ENCODE measurements around the gene CYB5R4.
A peak's percentile ranks its signal among the peaks of the same experiment; 100 is the strongest.

CYB5R4 gene

DNA sequence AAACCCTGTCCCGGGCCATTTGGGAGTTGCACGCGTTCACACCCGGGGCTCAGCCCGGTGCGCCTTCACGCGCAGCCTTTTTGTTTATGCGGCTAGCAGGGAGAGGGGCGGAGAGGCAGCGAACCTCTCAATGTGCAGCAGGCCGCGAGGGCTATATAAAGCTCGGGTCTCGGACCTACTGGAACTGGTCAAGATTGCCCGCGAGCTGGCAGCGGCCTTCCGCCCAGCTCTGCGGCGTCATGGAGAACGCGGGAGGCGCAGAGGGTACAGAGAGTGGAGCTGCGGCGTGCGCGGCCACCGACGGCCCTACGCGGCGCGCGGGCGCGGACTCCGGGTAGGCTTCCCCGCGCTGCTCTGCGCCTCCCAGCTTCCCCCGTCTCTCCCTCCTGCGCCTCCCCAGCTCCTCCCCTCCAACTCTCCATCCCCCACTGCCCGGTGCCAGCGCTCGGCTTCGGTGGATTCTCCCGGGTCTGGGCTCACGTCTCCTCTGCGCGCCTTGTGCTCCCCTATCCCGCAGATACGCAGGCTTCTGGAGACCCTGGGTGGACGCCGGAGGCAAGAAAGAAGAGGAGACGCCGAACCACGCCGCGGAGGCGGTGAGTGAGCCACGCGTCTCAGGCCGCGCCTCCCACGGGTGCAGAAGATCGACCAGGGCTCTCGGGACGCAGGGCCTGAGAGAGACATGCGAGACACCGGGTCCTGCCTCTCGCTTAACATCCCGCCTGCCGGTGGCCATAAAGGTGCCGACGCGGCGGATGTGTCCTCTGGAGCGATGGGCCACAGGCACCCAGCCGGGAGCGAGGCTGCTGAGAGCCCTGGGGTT is 6.1 kb upstream of the CYB5R4 start, which contains the start of gene RIPPLY2:
RIPPLY2 (plus strand) TSS at position 183 of the 823 bp plus-strand sequence; CDS start at position 240, 57 bp downstream.
- Mint-ChIP-seq H3K9me3 (no peaks in the 10 kb centered on the region), H3K36me3 (ENCODE audit: low read depth) (no peaks in the 10 kb centered on the region), H3K4me1 (ENCODE audit: low read depth) (peaks cover 11% of the 10 kb centered on the region), H3K27me3 (peaks cover 76% of the 10 kb centered on the region), H3K4me3 (peak within 1 kb of the TSS; percentile 71), H3K27ac (no peak within 1 kb of the TSS)

DNA sequence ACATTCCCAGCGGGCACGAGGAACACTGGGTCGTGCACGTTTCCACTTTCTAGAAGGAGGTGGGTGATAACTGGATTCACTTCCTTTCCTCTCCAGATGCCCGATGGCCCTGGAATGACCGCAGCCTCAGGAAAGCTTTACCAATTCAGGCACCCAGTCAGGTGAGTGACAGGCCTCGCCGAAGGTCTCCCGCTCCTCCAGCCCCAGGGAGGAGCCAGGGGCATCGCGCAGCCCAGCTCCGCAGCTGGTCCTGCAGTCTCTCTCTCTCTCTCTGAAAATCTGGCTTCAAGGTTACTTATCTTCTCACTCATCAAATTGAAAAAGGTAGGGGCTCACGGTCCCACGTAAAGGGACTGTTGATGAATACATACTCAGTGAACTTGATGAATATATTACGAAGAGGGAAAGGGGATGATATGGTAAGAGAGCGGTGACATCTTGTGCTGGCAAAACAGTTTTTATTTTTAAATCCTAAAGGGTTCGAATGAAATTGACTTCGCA is 5.4 kb upstream of the CYB5R4 start:
- Mint-ChIP-seq H3K4me3 (peak overlapping the region; percentile 71), H3K4me1 (ENCODE audit: low read depth) (peaks cover 18% of the 10 kb centered on the region), H3K36me3 (ENCODE audit: low read depth) (no peaks in the 10 kb centered on the region), H3K27ac (no peak overlapping the region), H3K9me3 (no peaks in the 10 kb centered on the region), H3K27me3 (peaks cover 69% of the 10 kb centered on the region)

GRCh38 chr6:83854766-83855165 is 4.7 kb upstream of the CYB5R4 start:
- H3K27me3 Mint-ChIP-seq: peaks cover 62% of the 10 kb centered on the region
- no peak overlapping the region for H3K4me3 Mint-ChIP-seq
- no peaks in the 10 kb centered on the region for H3K36me3 Mint-ChIP-seq (ENCODE audit: low read depth)
- no peaks in the 10 kb centered on the region for H3K9me3 Mint-ChIP-seq
- peaks cover 21% of the 10 kb centered on the region for H3K4me1 Mint-ChIP-seq (ENCODE audit: low read depth)
- H3K27ac Mint-ChIP-seq: no peak overlapping the region

DNA sequence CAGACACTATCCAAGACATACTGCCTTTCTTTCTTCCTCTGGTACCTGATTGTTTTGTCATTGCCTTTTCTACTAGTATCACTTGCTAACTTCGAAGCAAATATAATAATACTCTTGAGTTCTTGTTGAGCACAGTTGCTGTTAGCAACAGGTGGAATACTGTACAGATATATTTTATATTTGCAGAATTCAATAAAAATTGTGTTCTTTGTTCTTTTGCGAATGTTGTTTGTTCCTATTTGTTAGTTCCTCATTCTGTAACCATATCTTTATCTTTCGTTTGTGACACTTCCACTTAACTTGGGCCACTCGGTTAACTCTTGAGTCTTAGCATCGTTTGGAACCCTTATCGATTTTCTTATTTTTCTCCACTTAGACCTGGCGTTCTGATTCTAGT is 868 bp downstream of the CYB5R4 start:
- Mint-ChIP-seq H3K9me3 (no peaks in the 10 kb centered on the region), H3K4me1 (ENCODE audit: low read depth) (peaks cover 44% of the 10 kb centered on the region), H3K27ac (peak overlapping the region; percentile 65), H3K27me3 (peaks cover 11% of the 10 kb centered on the region), H3K4me3 (peak overlapping the region; percentile 97), H3K36me3 (ENCODE audit: low read depth) (peaks cover 14% of the 10 kb centered on the region)

DNA sequence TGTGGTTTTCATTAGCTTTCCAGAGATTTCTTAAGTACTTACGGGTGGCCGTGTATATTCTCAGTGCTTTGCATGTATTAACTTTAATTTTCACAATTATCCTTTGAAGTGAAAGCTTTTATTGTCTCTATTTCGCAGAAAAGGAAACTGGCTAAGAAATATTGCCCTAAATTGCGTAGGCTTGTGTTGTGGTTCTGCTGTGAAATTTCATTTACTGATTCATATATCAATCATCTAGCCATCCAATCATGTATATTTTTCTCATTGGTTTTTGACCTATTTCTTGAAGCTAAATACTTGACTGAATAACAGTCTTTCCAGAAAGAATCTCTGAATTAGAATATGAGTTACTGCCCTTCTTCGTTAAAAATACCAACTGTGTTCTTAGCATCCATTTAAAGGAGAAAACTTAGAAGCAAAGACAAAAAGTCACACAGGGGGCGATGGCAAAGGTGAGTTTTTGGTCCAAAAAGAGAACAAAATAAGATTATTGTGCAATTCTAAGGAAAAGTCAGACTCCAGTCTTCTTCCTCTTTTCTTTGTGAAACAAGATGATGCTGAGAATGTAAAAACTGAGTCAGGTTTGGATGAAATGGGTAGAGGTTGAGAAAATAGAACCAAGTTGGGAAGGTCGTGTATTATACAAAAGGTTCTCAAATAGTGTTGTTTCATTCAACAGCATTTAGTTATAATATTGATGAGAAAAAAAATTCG is 1.4 kb downstream of the CYB5R4 start:
- Mint-ChIP-seq H3K4me3 (peak overlapping the region; percentile 97), H3K27ac (no peak overlapping the region), H3K9me3 (no peaks in the 10 kb centered on the region), H3K27me3 (peaks cover 5% of the 10 kb centered on the region), H3K4me1 (ENCODE audit: low read depth) (peaks cover 44% of the 10 kb centered on the region), H3K36me3 (ENCODE audit: low read depth) (peaks cover 20% of the 10 kb centered on the region)

DNA sequence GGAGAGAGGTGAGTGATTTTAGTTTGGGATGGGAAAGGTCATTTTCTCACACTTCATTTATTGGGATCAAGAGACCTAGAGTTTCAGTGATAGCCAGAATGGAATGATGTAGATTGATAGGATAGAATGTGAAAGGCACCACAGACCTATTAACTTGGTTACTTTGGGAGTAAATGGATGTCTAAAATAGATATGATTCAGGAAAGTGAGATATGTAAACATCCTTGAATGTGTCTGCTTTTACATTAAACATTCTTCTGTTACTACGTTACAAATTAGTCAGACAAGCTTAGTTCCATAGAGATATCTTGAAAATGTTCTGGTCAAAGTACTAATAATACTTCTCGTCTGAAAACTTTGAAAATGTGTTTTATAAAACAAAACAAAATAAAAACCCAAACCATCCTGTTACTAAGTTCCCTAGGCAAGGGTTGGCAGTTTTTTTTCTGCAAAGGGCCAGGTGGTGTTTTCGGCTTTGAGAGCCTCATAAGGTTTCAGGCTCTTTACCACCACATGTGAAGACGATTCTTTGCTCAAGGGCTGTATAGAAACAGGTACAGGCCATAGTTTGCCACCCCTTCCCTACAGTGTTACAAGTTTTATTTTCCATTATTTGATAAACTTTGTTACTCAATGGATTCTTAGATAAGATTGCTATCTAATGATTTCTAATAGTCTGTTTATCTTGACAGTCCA is 3.4 kb downstream of the CYB5R4 start:
- Mint-ChIP-seq H3K4me3 (no peak overlapping the region), H3K9me3 (peaks cover 7% of the 10 kb centered on the region), H3K27ac (no peak overlapping the region), H3K4me1 (ENCODE audit: low read depth) (peaks cover 44% of the 10 kb centered on the region), H3K27me3 (no peaks in the 10 kb centered on the region), H3K36me3 (ENCODE audit: low read depth) (peaks cover 36% of the 10 kb centered on the region)

DNA sequence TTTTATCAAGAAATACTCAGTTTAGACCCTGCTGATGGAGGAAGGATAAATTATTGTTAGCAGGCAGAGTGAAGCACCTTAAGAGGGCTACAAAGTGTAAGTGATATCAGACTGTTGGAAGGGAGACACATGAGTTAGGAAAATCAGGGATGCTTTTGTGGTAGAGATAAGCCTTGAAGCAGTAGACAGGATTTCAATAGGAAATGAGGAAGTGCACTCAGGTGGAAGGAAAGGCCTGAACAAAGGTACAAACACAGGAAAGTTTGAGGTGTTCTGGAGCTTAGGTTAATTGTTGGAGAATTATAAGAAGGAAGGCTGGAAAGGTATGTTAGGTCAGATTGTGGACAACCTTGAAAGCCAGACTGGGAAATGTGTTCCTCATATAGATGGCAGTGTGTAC is 7.6 kb downstream of the CYB5R4 start:
- Mint-ChIP-seq H3K36me3 (ENCODE audit: low read depth) (peaks cover 57% of the 10 kb centered on the region), H3K27me3 (no peaks in the 10 kb centered on the region), H3K4me3 (no peak overlapping the region), H3K9me3 (peaks cover 7% of the 10 kb centered on the region), H3K27ac (no peak overlapping the region), H3K4me1 (ENCODE audit: low read depth) (peaks cover 27% of the 10 kb centered on the region)

- H3K4me1 Mint-ChIP-seq (ENCODE audit: low read depth): peaks cover 27% of the 10 kb centered on the region
- no peak overlapping the region for H3K27ac Mint-ChIP-seq
- H3K4me3 Mint-ChIP-seq: no peak overlapping the region
- H3K27me3 Mint-ChIP-seq: no peaks in the 10 kb centered on the region
- peaks cover 57% of the 10 kb centered on the region for H3K36me3 Mint-ChIP-seq (ENCODE audit: low read depth)
- peaks cover 7% of the 10 kb centered on the region for H3K9me3 Mint-ChIP-seq
These were observed 8.2 kb downstream of the CYB5R4 start for GRCh38 chr6:83867527-83868161.

- peaks cover 7% of the 10 kb centered on the region for H3K9me3 Mint-ChIP-seq
- no peak overlapping the region for H3K27ac Mint-ChIP-seq
- peaks cover 30% of the 10 kb centered on the region for H3K4me1 Mint-ChIP-seq (ENCODE audit: low read depth)
- peaks cover 59% of the 10 kb centered on the region for H3K36me3 Mint-ChIP-seq (ENCODE audit: low read depth)
- no peaks in the 10 kb centered on the region for H3K27me3 Mint-ChIP-seq
- no peak overlapping the region for H3K4me3 Mint-ChIP-seq
These were observed 9.2 kb downstream of the CYB5R4 start for GRCh38 chr6:83868639-83869038.

DNA sequence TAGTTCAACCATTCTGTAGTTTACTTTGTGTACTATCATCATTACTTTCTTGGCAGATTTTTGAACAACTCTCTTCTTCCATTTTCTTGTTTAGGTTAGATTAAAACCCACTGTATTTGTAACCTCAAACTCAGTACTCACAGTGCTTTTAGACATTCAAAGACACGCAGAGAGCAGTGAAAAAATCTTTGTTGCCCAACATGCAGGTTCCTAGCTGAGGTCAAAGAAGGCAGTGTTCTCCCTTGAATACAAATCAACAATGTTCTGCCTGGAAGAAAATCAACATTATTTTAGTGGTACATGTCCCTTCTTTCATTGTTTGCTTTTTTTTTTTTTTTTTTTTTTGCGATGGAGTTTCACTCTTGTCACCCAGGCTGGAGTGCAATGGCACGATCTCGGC is 11.2 kb downstream of the CYB5R4 start:
- Mint-ChIP-seq H3K4me3 (no peak overlapping the region), H3K4me1 (ENCODE audit: low read depth) (peaks cover 30% of the 10 kb centered on the region), H3K27ac (no peak overlapping the region), H3K27me3 (no peaks in the 10 kb centered on the region), H3K9me3 (peaks cover 7% of the 10 kb centered on the region), H3K36me3 (ENCODE audit: low read depth) (peaks cover 49% of the 10 kb centered on the region)

- Mint-ChIP-seq H3K9me3 (no peaks in the 10 kb centered on the region), H3K27ac (no peak overlapping the region), H3K4me1 (ENCODE audit: low read depth) (peaks cover 38% of the 10 kb centered on the region), H3K27me3 (no peaks in the 10 kb centered on the region), H3K4me3 (no peak overlapping the region), H3K36me3 (ENCODE audit: low read depth) (peaks cover 33% of the 10 kb centered on the region)
These were observed 13.1 kb downstream of the CYB5R4 start for GRCh38 chr6:83872386-83873118.

DNA sequence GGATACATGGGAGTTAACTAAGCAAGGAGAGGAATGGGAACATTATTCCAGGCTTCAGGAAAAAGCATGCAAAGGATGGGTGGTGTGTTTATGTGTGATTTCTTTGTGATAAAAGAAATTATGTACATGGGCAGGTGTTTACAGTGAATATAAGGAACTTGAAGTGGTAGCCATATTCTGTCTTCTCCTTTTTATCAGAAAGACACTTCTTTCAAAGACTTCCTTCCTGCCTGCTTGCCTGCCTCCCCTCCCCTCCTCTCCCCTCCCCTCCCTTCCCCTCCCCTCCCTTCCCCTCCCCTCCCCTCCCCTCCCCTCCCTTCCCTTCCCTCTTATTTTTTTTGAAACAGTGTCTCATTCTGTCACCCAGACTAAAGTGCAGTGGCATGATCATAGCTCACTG is 14.4 kb downstream of the CYB5R4 start:
- Mint-ChIP-seq H3K27me3 (no peaks in the 10 kb centered on the region), H3K27ac (peak overlapping the region; percentile 9), H3K36me3 (ENCODE audit: low read depth) (peaks cover 22% of the 10 kb centered on the region), H3K4me3 (no peak overlapping the region), H3K9me3 (no peaks in the 10 kb centered on the region), H3K4me1 (ENCODE audit: low read depth) (peaks cover 38% of the 10 kb centered on the region)

GRCh38 chr6:83875843-83876242 is 16.4 kb downstream of the CYB5R4 start:
- Mint-ChIP-seq H3K27me3 (no peaks in the 10 kb centered on the region), H3K4me1 (ENCODE audit: low read depth) (peaks cover 38% of the 10 kb centered on the region), H3K27ac (no peak overlapping the region), H3K36me3 (ENCODE audit: low read depth) (peaks cover 13% of the 10 kb centered on the region), H3K9me3 (no peaks in the 10 kb centered on the region), H3K4me3 (no peak overlapping the region)
